H9 (cell line): ENCODE results near the gene MBLAC1. TPM values are rescaled to one million over a fixed set of nuclear protein-coding genes. Genes with fewer than 3 reads are reported as not detected.
A peak's percentile ranks its signal among the peaks of the same experiment; 100 is the strongest.

Source experiments
- DNase-seq: peaks from one replicate; pipeline ENCODE4 v3.0.0-alpha.2; 2017
- H2AFZ ChIP-seq: one replicate; pipeline ENCODE4 v1.6.1; 2013; ENCODE audit warnings: mild to moderate bottlenecking, low read length, control low read depth, moderate library complexity
- H2AK5ac ChIP-seq: 2 replicates; pipeline ENCODE4 v1.6.1; 2013; ENCODE audit warnings: low read length, control low read depth, mixed read lengths; ENCODE audit not compliant: insufficient read length
- H2BK120ac ChIP-seq: one replicate; pipeline ENCODE4 v1.6.1; 2013; ENCODE audit warnings: low read depth, mild to moderate bottlenecking, low read length, control low read depth, inconsistent platforms; ENCODE audit not compliant: poor library complexity, severe bottlenecking
- H2BK12ac ChIP-seq: 2 replicates; pipeline ENCODE4 v1.6.1; 2013; ENCODE audit warnings: low read length, control low read depth, mixed read lengths, low read depth; ENCODE audit not compliant: insufficient read length
- H2BK15ac ChIP-seq: 2 replicates; pipeline ENCODE4 v1.6.1; 2013; ENCODE audit warnings: low read depth, low read length, control low read depth
- H2BK20ac ChIP-seq: one replicate; pipeline ENCODE4 v1.6.1; 2013; ENCODE audit warnings: low read depth, mild to moderate bottlenecking, low read length, control low read depth, inconsistent platforms; ENCODE audit not compliant: poor library complexity, severe bottlenecking
- H2BK5ac ChIP-seq: 2 replicates; pipeline ENCODE4 v1.6.1; 2013; ENCODE audit warnings: low read length, control low read depth, mixed read lengths; ENCODE audit not compliant: insufficient read length
- H3K14ac ChIP-seq: 2 replicates; pipeline ENCODE4 v1.6.1; 2013; ENCODE audit warnings: low read length, control low read depth; ENCODE audit not compliant: insufficient read depth
- H3K18ac ChIP-seq: 2 replicates; pipeline ENCODE4 v1.6.1; 2013; ENCODE audit warnings: low read depth, mild to moderate bottlenecking, mixed read lengths, low read length, control low read depth; ENCODE audit not compliant: insufficient read length
- H3K23ac ChIP-seq: 2 replicates; pipeline ENCODE4 v1.6.1; 2013; ENCODE audit warnings: low read length, control low read depth, mixed read lengths, low read depth; ENCODE audit not compliant: insufficient read length
- H3K23me2 ChIP-seq: 2 replicates; pipeline ENCODE4 v1.6.1; 2013; ENCODE audit warnings: low read depth, mild to moderate bottlenecking, mixed read lengths, low read length, control low read depth; ENCODE audit not compliant: insufficient read length, poor library complexity, severe bottlenecking
- H3K27ac ChIP-seq: 2 replicates; pipeline ENCODE4 v1.5.1; 2013; ENCODE audit warnings: low read length, control low read depth, mixed read lengths, low read depth; ENCODE audit not compliant: insufficient read length
- H3K27me3 ChIP-seq: 2 replicates; pipeline ENCODE4 v1.6.1; 2013; ENCODE audit warnings: low read length, control low read depth, inconsistent platforms; ENCODE audit not compliant: insufficient read depth
- H3K4ac ChIP-seq: 2 replicates; pipeline ENCODE4 v1.6.1; 2013; ENCODE audit warnings: low read depth, mild to moderate bottlenecking, control low read depth, inconsistent platforms, low read length, moderate library complexity
- H3K4me1 ChIP-seq: 2 replicates; pipeline ENCODE4 v1.6.1; 2013; ENCODE audit warnings: low read length, control low read depth, inconsistent platforms; ENCODE audit not compliant: insufficient read depth
- H3K4me2 ChIP-seq: 2 replicates; pipeline ENCODE4 v1.6.1; 2013; ENCODE audit warnings: low read length, control low read depth, mixed read lengths; ENCODE audit not compliant: insufficient read length, insufficient read depth
- H3K56ac ChIP-seq: 2 replicates; pipeline ENCODE4 v1.6.1; 2013; ENCODE audit warnings: low read depth, mild to moderate bottlenecking, mixed read lengths, low read length, control low read depth; ENCODE audit not compliant: insufficient read length
- H3K79me1 ChIP-seq: 2 replicates; pipeline ENCODE4 v1.6.1; 2013; ENCODE audit warnings: low read depth, mild to moderate bottlenecking, moderate library complexity, low read length, control low read depth, inconsistent platforms; ENCODE audit not compliant: insufficient read depth, poor library complexity, severe bottlenecking
- H3K79me2 ChIP-seq: 2 replicates; pipeline ENCODE4 v1.6.1; 2013; ENCODE audit warnings: low read length, control low read depth, inconsistent platforms; ENCODE audit not compliant: insufficient read depth
- H3K9ac ChIP-seq: 2 replicates; pipeline ENCODE4 v1.6.1; 2013; ENCODE audit warnings: low read length, control low read depth, mixed read lengths; ENCODE audit not compliant: insufficient read length; ENCODE audit errors: extremely low read depth
- H3K9me3 ChIP-seq: one replicate; pipeline ENCODE4 v1.6.1; 2013; ENCODE audit warnings: low read depth, low read length, inconsistent platforms; ENCODE audit not compliant: control insufficient read depth
- H3T11ph ChIP-seq: one replicate; pipeline ENCODE4 v1.6.1; 2013; ENCODE audit warnings: mild to moderate bottlenecking, low read length, control low read depth, inconsistent platforms
- H4K20me1 ChIP-seq: one replicate; pipeline ENCODE4 v1.6.1; 2013; ENCODE audit not compliant: control insufficient read depth, insufficient read length, insufficient read depth
- H4K5ac ChIP-seq: 2 replicates; pipeline ENCODE4 v1.6.1; 2013; ENCODE audit warnings: low read depth, mild to moderate bottlenecking, mixed read lengths, low read length, control low read depth; ENCODE audit not compliant: insufficient read length
- H4K8ac ChIP-seq: replicated peaks from 2 replicates; pipeline ENCODE4 v1.6.1; 2013; ENCODE audit warnings: low read length, control low read depth, mixed read lengths, low read depth; ENCODE audit not compliant: insufficient read length
- H4K91ac ChIP-seq: 2 replicates; pipeline ENCODE4 v1.6.1; 2013; ENCODE audit warnings: low read depth, mild to moderate bottlenecking, moderate library complexity, mixed read lengths, low read length, control low read depth; ENCODE audit not compliant: insufficient read length
- H3K27ac Mint-ChIP-seq, 3 experiments: 2 replicates in 2 of 3; 3 replicates in 1 of 3; pipeline ENCODE4 v1.8.0; 2020 to 2021; ENCODE audit warnings: mixed read lengths in 3 of 3, mild to moderate bottlenecking in 1 of 3, moderate library complexity in 1 of 3
- H3K27me3 Mint-ChIP-seq: 2 replicates; pipeline ENCODE4 v1.8.0; 2021; ENCODE audit warnings: low read depth, mild to moderate bottlenecking, moderate library complexity, mixed read lengths
- H3K36me3 Mint-ChIP-seq, 3 experiments: 2 replicates in 2 of 3; 3 replicates in 1 of 3; pipeline ENCODE4 v1.8.0; 2020 to 2021; ENCODE audit warnings: low read depth in 3 of 3, mixed read lengths in 3 of 3; ENCODE audit not compliant: insufficient read depth in 1 of 3
- H3K4me1 Mint-ChIP-seq, 2 experiments: 2 replicates each; pipeline ENCODE4 v1.8.0; 2020; ENCODE audit warnings: mixed read lengths in 2 of 2
- H3K4me3 Mint-ChIP-seq, 2 experiments: 2 replicates in 1 of 2; 3 replicates in 1 of 2; pipeline ENCODE4 v1.8.0; 2020 to 2021; ENCODE audit warnings: mild to moderate bottlenecking in 2 of 2, mixed read lengths in 2 of 2, moderate library complexity in 1 of 2
- H3K9me3 Mint-ChIP-seq, 2 experiments: 2 replicates in 1 of 2; 3 replicates in 1 of 2; pipeline ENCODE4 v1.8.0; 2020; ENCODE audit warnings: mild to moderate bottlenecking in 2 of 2, mixed read lengths in 2 of 2, moderate library complexity in 1 of 2
- WGBS: extraction: QIAGEN DNeasy Blood & Tissue Kit; methylation state at CpG from one replicate; pipeline ENCODE4 v1.1.7; 2013; ENCODE audit warnings: missing lambda C conversion rate, low lambda C conversion rate, mixed read lengths; ENCODE audit not compliant: insufficient read length; ENCODE audit errors: extremely low coverage; 5-methylcytosine and 5-hydroxymethylcytosine counted together
- total RNA-seq: library from RNA; stranded (reverse); gene quantifications from 2 replicates; pipeline ENCODE4 v1.2.1, GENCODE V29; 2021
- TF ChIP-seq, protein P1 (sequence below): fragments of 200-600 bp; sonication (generic); conservative IDR thresholded peaks from 3 replicates; pipeline ENCODE4 v1.8.0; 2021; ENCODE audit warnings: antibody characterized with exemption, mild to moderate bottlenecking

Gene MBLAC1
- total RNA-seq, 1 experiment from 2014 or later, result 1.9 TPM

DNA sequence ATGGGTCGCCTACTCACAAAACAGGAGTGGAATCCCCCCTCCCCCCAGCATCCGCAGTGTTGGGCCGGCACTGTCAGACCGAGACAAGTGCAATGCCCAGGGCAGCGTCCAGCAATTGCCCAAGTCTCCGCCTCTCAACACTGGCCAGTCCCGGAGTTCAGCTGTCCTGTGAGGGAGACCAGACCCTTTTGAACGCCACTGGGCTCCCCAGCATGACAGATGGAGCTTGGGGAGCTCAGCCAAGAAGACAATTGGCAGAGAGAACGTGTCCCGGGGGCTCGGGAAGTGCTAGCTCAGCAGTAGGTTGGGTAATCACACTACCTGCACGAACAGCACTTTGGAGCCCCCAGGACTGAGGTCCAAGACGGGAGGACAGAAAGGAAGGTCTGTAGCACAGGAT, 33.3 kb upstream of the MBLAC1 start:
- Histone ChIP-seq H2AFZ (no peak overlapping the region), H2BK120ac (no peak overlapping the region), H2BK5ac (no peak overlapping the region), H3K4ac (no peak overlapping the region), H3K9me3 (no peaks in the 10 kb centered on the region), H3K14ac (no peak overlapping the region), H4K91ac (no peak overlapping the region), H3K79me2 (no peaks in the 10 kb centered on the region; the same call in 1 of the 2 replicates), H4K8ac (no peak overlapping the region), H3K56ac (no peak overlapping the region), H3K9ac (no peak overlapping the region), H3K23me2 (peaks cover 4% of the 10 kb centered on the region), H3K18ac (no peak overlapping the region), H3K4me1 (no peaks in the 10 kb centered on the region), H2BK12ac (no peak overlapping the region), H2AK5ac (no peak overlapping the region), H2BK15ac (no peak overlapping the region), H3K23ac (no peak overlapping the region), H2BK20ac (no peak overlapping the region), H3K27ac (no peak overlapping the region), H3K27me3 (no peaks in the 10 kb centered on the region), H4K20me1 (no peaks in the 10 kb centered on the region), H4K5ac (no peak overlapping the region), H3K79me1 (peaks cover 2% of the 10 kb centered on the region), H3K4me2 (no peak overlapping the region), H3T11ph (no peak overlapping the region)
- Mint-ChIP-seq H3K4me1 (peaks cover 9 to 17% of the 10 kb centered on the region in 2 experiments), H3K36me3 (peaks cover 80 to 89% (median 87%) of the 10 kb centered on the region in 3 experiments), H3K4me3 (peak overlapping the region in 1 of 2 experiments; percentile 46; a peak in 3 of 5 replicates), H3K27ac (peak overlapping the region; percentile 52 to 88 (median 86); a peak in 5 of 7 replicates), H3K27me3 (peaks cover 5% of the 10 kb centered on the region), H3K9me3 (no peaks in the 10 kb centered on the region; a peak in 1 of 5 replicates)
- WGBS, result no CpG with 5 or more reads among the region's 13 CpGs
- DNase-seq, result no peak
- TF ChIP-seq, protein P1, sequence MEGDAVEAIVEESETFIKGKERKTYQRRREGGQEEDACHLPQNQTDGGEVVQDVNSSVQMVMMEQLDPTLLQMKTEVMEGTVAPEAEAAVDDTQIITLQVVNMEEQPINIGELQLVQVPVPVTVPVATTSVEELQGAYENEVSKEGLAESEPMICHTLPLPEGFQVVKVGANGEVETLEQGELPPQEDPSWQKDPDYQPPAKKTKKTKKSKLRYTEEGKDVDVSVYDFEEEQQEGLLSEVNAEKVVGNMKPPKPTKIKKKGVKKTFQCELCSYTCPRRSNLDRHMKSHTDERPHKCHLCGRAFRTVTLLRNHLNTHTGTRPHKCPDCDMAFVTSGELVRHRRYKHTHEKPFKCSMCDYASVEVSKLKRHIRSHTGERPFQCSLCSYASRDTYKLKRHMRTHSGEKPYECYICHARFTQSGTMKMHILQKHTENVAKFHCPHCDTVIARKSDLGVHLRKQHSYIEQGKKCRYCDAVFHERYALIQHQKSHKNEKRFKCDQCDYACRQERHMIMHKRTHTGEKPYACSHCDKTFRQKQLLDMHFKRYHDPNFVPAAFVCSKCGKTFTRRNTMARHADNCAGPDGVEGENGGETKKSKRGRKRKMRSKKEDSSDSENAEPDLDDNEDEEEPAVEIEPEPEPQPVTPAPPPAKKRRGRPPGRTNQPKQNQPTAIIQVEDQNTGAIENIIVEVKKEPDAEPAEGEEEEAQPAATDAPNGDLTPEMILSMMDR, result no peak
